ENCODE results near the gene HAPLN1.

The HAPLN1 gene

GRCh38 chr5:83633285-83633684 lies 87.4 kb downstream of the HAPLN1 start:
- no peak for DNase-seq

DNA sequence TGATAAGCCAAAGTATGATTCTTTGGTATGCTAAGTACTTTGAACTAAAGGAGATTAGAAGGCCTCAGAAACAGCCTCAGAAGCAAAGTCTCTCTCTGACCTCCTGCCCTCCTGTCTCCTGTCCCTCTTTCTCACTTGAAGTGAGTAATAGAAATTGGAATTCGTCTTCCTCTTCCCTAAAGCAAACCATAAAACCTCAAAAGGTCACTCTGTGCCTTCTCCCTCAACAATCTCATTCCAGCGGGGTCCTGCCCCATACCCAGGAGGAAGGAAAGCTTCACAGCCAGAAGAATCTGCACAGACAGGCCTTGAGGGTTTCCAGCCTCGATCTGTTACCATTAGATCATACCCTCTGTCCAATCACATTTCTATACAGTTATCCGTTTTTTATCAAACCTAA lies 87.8 kb downstream of the HAPLN1 start:
- DNase-seq, result no peak

DNA sequence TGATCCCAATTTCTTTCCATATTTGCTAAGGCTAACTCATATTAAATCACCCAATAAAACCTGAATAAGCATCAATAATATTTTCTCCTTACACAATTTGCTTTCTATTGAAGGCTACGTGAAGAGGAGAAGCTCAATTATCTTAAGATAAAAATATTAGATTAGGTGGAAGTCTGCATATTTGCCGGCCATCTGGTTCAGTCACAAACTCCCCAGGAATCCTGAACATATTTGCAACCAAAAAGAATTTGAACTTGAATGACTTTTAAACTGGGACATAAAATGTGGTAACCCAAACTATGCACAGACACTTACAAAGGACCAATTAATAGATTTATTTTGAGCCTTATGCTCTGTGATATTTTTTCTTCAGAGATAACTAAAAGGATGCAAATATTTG lies 92.3 kb downstream of the HAPLN1 start:
- no peak for DNase-seq

GRCh38 chr5:83614841-83615240 lies 105.8 kb downstream of the HAPLN1 start:
- no peak for DNase-seq

- DNase-seq, result peak; percentile 16
Observed at GRCh38 chr5:83608122-83608521, 112.5 kb downstream of the HAPLN1 start.

DNA sequence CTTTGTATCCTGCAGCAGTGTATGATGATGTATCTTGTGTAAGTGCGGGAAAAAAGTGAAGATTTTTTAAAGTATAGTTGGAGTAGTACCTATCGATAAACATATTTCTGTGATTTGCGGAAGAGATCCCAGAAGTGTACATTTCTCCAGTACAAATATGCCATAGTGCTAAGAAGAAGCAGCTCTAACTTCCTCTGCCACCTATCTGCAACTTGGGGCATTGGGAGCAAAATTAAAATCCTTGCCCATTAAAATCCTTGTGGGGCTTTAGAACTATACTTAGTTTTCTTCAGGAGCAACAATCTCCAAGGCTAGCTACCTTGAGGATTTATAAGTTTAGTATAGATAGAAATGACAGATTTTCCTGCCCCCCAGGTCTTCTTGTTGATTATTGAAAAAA lies 125.4 kb downstream of the HAPLN1 start:
- no peak for DNase-seq

DNA sequence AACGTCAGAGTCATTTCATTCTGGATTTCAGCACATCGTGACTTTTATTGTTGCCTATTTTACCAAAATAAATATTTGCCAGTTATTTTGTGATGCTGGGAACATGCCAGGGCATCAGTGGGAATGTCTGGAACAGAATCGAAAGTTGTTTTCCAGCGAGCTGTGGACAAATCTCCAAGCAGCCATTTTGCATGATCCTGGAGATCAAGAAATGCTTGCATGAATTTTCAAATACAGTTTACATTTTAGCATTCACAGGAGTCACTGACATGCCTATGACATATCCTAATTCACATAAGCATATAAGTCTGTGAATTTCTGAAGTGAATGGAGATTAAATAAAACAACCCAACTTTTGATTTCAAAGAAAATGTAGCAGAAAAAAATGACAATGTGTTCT lies 129.7 kb downstream of the HAPLN1 start:
- no peak for DNase-seq

DNA sequence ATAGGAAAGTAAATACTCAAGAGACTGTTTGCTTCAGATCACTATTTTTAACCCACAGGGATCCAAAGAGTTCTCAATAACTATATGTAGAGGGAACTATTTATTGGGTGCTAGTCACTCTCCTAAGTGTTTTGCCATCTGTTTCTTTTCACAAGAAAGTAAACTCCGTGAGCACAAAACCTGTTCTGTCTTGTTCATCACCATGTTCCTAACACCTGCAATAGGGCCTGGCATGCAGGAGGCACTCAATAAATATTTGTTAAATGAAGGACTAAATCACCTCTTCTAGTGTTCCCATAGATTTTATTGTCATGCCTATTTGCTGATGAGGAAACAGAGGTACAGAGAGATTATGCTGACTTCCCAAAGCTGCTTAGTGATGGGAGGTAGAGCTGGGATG lies 130.9 kb downstream of the HAPLN1 start:
- DNase-seq, result no peak
